HG02588 (cell line): ENCODE data around the gene FAR1.

Source experiments
- ATAC-seq: cut with Tn5 transposase; IDR thresholded peaks from one replicate; pipeline ENCODE4 v1.9.1; 2021; ENCODE audit warnings: mild to moderate bottlenecking, moderate library complexity; ENCODE audit not compliant: unreplicated experiment

FAR1 gene

DNA sequence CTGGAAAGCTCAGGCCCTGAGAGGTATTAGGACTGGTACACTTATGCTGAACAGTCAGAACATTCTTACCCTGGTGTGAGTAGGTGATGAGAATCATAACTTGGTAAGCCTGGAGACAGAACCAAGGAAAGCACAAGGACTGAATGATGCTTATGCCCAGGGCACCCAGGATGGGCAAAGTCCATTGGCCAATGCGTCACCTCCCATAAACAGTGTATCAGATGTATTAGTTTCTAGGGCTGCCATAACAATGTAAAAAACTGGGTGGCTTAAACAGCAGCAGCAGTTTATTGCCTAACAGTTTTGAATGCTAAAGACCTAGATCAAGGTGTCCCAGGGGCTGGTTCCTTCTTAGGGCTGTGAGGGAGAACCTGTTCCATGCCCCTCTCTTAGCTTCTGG is 107.0 kb downstream of the FAR1 start:
- ATAC-seq: no peak

DNA sequence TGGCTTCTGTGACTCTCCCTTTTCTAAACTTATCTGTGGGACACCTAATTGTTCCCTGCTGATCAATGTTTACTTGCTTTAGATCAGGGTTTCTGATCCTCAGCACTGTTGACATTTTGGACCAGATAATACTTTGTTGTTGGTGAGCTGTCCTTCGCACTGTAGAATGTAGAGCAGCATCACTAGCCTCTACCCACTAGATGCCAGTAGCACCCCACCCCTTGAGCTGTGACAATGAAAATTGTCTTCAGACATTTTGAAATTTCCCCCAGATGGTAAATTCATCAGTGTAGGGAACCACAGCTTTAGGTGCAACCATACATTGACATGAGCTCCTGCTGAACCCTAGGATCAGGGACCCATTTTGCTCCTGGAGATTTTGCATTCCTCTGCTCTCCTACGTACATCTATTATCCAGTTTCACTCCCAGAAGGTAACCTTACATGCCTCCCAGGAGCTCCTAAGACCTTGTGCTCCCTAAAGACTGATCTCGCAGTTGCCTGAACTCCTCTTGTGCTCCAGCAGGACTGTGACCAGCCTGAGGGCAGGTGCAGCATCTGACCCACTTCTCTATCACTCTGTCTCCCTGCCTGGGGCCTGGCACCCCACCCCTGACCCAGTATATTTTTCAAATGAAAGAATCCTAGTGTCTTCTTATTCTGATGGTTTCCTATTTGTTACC is 107.8 kb downstream of the FAR1 start:
- ATAC-seq: no peak

DNA sequence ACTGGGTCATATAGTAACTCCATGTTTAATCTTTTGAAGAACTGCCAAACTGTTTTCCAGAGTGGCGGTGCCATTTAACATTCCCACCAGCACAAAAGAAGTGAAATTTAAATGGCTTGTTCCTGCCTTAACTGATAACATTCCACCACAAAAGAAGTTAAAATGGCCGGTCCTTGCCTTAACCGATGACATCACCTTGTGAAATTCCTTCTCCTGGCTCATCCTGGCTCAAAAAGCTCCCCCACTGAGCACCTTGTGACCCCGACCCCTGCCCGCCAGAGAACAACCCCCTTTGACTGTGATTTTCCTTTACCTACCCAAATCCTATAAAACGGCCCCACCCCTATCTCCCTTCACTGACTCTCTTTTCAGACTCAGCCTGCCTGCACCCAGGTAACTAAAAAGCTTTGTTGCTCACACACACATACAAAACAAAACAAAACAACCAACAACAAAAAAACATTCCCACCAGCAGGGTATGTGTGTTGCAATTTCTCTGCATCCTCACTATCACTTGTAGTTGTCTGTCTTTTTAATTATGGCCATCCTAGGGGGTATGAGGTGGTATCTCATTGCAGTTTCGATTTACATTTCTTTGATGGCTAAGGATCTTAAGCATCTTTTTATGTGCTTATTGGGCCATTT is 109.0 kb downstream of the FAR1 start:
- ATAC-seq: no peak

DNA sequence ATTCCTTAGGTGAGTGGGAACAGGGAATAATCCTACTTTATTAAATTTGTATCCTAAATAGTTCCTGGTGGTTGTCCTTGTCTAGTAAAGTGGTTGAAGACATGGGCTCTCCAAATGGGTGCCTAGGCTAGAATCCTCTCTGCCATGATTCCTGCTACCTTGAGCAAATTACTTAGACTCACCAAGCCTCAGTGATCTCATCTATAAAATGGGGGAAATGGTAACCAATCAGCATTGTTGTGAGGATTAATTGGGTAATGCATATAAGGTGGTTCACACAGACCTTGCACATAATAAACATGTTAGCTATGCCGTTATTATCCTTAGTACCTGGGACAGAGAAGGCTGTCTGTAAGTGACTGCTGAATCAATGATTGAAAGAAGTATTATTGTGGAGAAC is 109.9 kb downstream of the FAR1 start:
- ATAC-seq: no peak

DNA sequence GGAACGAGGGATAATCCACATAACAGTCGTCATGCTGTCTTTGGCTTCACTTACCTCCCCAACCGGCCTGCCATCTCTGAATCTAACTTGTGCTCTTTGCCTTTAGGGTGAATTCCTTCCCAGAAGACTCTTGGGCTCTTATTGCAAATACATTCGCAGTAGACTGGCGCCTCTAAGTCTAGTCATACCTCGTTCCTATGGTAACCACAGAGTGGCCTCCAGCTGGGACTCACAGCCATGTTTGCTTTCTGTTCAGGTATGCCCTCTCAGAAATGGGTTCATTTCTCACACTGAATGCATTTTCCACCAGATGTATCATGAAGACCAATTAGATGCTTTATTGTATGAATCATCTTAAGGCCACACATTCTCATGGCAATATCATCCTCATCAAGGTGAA is 112.7 kb downstream of the FAR1 start:
- no peak for ATAC-seq
